ENCODE measurements around the gene NCAPG.

- TF ChIP-seq NR3C1 (CRISPR knock-in tag; IDR thresholded peaks at IDR 0.05) (no peak), MXI1 (IDR thresholded peaks at IDR 0.05; ENCODE audit: low read depth, low read length) (no peak), POLR2A (conservative IDR thresholded peaks at IDR 0.05) (no peak), KLF13 (tag; IDR thresholded peaks at IDR 0.05; ENCODE audit: borderline replicate concordance, low read depth) (no peak), ILK (tag; IDR thresholded peaks at IDR 0.05; ENCODE audit: borderline replicate concordance, low read depth) (no peak)
Observed at GRCh38 chr4:17780501-17781299, 30.1 kb upstream of the NCAPG start.

Measured in K562 (cell line).